GM21515 (cell line): Measurements from ENCODE around the gene USH1C.
A peak's percentile ranks its signal among the peaks of the same experiment; 100 is the strongest.

Source experiments
- ATAC-seq: cut with Tn5 transposase; IDR thresholded peaks from one replicate; pipeline ENCODE4 v1.9.1; 2021; ENCODE audit not compliant: unreplicated experiment

The USH1C gene

GRCh38 chr11:17508791-17509190, 35.4 kb downstream of the USH1C start:
- ATAC-seq: no peak

DNA sequence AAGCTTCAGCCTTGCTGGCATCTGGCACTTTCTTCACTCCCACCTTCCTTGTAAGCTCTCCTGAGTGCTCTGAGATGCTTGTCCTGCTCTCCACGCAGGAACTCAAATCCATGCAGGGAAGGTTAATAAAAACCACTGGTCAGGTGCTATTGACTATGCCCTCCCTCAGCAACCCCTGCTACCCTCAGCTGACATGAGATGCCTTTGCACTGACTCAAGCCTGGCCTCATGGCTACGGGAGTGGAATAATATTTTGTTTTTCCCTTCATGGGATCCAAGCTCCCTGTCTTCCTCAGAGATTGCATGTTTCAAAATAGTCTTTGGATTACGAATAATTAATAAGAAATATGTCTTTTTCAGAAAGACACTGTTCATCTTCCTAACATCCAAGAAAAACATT, 35.9 kb downstream of the USH1C start:
- no peak for ATAC-seq

- no peak for ATAC-seq
Measured at GRCh38 chr11:17507773-17508172, 36.4 kb downstream of the USH1C start.

GRCh38 chr11:17506942-17507341, 37.3 kb downstream of the USH1C start:
- peak; percentile 57 for ATAC-seq

DNA sequence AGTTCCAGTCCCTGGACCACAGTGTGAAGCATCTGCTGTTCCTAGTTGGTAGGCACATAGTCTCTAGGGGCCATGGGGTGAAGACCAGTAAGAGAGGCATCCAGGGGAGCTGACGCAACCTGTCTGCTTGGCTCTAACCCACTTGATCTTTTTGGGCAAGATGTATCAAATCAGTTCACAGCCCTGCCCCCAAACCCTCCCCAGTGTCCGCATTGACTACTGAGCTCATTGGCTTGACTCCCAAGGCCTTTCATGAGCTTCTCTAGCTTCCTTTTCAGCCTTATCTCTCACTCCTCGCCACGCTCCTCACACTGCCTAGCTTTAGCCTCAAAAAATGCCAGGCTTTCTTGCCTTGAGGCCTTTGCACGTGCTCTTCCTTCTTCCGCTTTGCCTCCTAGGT, 37.9 kb downstream of the USH1C start:
- no peak for ATAC-seq

GRCh38 chr11:17505146-17505545, 39.1 kb downstream of the USH1C start:
- ATAC-seq: no peak

GRCh38 chr11:17504330-17505107, 39.7 kb downstream of the USH1C start:
- ATAC-seq: peak; percentile 65

DNA sequence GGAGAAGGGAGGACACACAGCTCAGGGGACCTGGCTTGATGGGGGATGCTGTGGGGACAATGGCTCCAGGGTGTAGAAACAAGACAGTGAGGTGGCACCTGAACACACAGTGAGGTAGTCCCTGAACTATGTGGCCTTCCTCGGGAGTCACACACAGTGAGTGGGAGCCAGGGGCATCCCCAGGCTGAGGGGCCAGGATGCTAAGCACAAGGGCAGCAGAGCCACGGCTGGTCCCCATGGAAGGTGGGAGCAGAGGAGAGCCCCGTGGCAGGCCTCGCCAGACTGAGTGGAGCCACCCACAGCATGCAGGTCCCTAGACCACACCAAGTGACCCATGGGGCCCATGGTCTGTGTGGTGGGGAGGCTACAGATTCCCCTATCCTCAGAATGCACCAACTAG, 41.6 kb downstream of the USH1C start:
- ATAC-seq: no peak

DNA sequence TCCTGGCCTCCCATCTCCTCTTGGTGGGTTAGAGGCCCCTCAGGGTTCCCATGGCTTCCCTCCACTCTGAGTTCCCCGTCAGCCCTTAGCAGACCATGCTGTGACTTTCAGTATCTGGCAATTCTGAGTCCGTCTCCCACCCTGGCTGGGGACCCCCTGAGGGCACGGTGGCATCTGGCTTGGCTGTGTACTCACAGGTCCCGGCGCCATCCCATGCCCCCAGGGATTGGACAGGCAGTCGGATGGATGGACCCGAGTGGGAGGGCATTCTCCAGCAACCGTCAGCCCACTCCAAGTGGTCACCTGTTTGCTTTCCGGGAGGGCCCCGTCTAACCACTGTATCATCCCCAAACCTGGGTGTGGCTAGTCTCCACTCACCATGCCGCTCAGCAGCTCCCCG, 43.5 kb downstream of the USH1C start:
- no peak for ATAC-seq

GRCh38 chr11:17498475-17498874, 45.7 kb downstream of the USH1C start:
- ATAC-seq: no peak

- no peak for ATAC-seq
Measured at GRCh38 chr11:17498058-17498457, 46.2 kb downstream of the USH1C start.

DNA sequence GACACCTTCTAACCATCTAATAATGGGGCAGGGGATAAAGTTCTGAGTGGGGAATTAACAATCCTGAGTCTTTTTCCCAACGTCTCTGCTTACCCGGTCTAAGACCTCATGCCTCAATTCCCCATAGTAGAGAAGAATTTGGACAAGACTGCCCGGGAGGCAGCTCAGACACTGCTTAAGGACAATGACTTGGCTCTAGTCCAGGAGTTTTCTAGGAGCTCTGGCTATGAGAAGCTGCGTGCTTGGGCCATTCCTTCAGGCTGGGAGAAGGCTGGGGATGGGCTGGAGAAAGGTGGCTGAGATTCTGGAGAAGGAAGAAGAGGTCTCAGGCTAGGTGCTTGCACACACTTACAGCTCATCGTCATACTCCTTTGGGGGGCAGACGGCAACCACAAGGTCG, 47.8 kb downstream of the USH1C start:
- no peak for ATAC-seq

DNA sequence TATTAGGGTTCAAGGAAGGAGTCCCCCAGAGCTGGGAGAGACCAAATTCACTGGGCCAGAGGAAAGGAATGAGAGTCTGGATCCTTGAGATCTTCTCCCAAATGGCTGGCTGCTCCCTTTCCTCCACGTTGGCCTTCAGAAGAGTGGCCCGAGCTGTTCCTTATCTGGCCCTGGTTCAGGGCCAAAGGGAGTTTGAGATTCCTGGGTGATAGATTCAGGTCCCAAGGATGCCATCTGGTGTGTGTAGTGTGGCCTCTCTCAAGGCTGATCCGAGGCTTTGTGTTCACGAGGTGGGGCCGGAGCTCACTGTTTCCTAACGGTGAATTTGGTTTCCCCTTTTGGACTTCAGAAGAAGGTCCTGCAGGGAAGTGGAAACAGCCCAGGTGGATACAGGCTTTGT, 50.2 kb downstream of the USH1C start:
- ATAC-seq: no peak

GRCh38 chr11:17490938-17491337, 53.3 kb downstream of the USH1C start:
- no peak for ATAC-seq

DNA sequence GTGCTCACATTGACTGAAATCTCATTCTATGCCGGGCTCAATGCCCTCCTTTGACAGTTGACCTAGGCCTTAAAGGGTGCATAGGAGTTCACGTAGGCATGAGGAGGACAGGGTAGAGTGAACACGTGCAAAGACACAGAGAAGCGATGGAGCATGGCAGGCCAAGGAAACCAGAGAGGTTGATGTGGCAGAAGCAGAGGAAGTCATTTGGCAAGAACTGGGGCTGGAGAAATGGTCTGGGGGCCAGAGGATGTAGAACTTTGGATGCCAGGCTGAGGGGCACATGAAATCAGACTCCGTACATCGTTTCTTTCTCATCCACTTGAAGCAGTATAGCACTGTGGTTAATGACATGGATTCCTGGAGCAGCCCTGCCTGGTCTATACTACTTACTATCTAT, 54.0 kb downstream of the USH1C start:
- no peak for ATAC-seq

DNA sequence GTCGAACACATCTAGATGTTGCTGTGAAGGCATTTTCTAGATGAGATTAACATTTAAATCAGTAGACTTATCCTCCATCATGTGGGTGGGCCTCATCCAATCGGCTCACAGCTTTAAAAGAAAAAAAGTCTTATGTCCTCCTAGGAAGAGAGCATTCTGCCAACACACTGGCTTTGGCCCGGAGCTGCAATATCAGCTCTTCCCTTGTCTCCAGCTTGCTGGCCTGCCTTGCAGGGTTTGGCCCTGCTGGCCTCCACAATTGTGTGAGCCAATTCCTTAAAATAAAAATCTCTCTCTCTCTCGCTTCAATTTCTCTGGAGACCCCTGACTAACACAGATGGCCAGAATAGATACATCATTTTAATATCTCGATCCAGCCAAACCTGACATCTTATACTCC, 54.5 kb downstream of the USH1C start:
- ATAC-seq: no peak

- ATAC-seq: no peak
Measured at GRCh38 chr11:17488563-17488962, 55.7 kb downstream of the USH1C start.

DNA sequence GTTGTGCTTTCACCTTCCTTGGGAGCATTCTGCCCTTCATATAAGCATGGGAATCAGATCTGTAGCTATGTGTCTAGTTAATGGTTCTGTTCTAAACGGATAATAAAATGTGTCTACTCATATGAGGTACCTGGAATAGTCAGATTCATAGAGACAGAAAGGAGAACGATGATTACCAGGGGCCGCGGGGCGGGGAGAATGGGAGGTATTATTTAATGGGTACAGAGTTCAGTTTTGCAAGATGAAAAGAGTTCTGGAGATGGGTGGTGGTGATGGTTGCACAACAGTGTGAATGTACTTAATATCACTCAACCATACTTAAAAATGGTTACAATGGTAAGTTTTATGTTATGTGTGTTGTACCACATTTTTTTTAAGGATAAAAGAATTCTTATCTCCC, 57.6 kb downstream of the USH1C start:
- ATAC-seq: no peak

GRCh38 chr11:17483505-17483904, 60.7 kb downstream of the USH1C start:
- ATAC-seq: no peak

GRCh38 chr11:17481905-17482304, 62.3 kb downstream of the USH1C start:
- no peak for ATAC-seq

GRCh38 chr11:17479284-17480214, 64.7 kb downstream of the USH1C start:
- ATAC-seq: no peak

DNA sequence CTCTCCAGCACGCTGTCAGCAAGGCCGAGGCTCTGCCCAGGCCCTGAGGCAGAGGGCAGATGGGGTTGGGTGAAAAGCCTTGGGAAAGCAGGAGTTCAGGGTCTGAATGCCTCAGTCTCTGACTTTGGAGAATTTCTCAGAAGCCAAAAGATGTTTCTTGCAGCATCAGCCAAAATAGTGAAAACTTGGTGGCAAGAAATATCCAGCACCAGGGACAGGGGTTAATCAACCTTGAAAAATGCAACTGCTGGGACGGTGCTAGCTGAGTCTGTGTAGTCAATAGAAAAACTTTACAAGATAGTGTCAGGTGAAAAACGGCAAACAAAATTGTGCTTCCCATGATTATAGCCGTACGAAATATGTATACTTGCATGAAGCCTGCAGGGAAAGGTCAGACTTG, 66.1 kb downstream of the USH1C start:
- ATAC-seq: no peak
